A549 (cell line): ENCODE results near the gene C21orf58. TPM values are rescaled to one million over a fixed set of nuclear protein-coding genes. Genes with fewer than 3 reads are reported as not detected.

Experiments used
- ATAC-seq, 2 experiments: fragments of 200-7000 bp in 1 of 2; fragments of >200 bp in 1 of 2; cut with Nextera tagmentation in 1 of 2; cut with Tn5 transposase in 1 of 2; 3 replicates each; pipeline versions ENCODE4 v1.8.0 to v1.9.1; 2018 to 2020; ENCODE audit warnings: mild to moderate bottlenecking in 1 of 2, moderate library complexity in 1 of 2
- CTCF ChIA-PET: fragments of 300-600 bp; sonication (Branson Sonifier 250); formaldehyde crosslinking; extraction: SDS; loops from one replicate; lab custom pipeline; 2021; ENCODE audit warnings: antibody characterized with exemption, inconsistent platforms; lab: Yijun Ruan, JAX
- POLR2A ChIA-PET: fragments of 350-600 bp; formaldehyde crosslinking; extraction: SDS; loops from one replicate; lab custom pipeline; 2021; ENCODE audit warnings: antibody characterized with exemption, inconsistent platforms; lab: Yijun Ruan, JAX
- DNase-seq, 2 experiments: peaks; one replicate each; pipeline versions ENCODE4 v3.0.0 to v3.0.0-alpha.2; 2011 to 2016; ENCODE audit warnings: low read depth in 1 of 2, low spot score in 1 of 2
- FAIRE-seq: peaks from 2 replicates; lab custom pipeline; 2011; peaks lifted over from hg19 to GRCh38; lab: Jason Lieb, UNC
- H3K27ac ChIP-seq, 2 experiments: fragments of >200 bp; sonication (Bioruptor Twin); formaldehyde crosslinking; 3 replicates each; pipeline ENCODE4 v1.5.1; 2016 to 2017
- H3K4me1 ChIP-seq: fragments of >200 bp; sonication (Bioruptor Twin); formaldehyde crosslinking; 3 replicates; pipeline ENCODE4 v1.6.1; 2016
- H3K4me2 ChIP-seq: fragments of >200 bp; sonication (Bioruptor Twin); formaldehyde crosslinking; 3 replicates; pipeline ENCODE4 v1.6.1; 2016
- H3K4me3 ChIP-seq: fragments of >200 bp; sonication (Bioruptor Twin); formaldehyde crosslinking; 3 replicates; pipeline ENCODE4 v1.5.1; 2016
- H3K9me3 ChIP-seq: fragments of >200 bp; sonication (Bioruptor Twin); formaldehyde crosslinking; 3 replicates; pipeline ENCODE4 v1.6.1; 2016
- BHLHE40 ChIP-seq: IDR thresholded peaks from 2 replicates; pipeline ENCODE4 v1.6.1; 2012; ENCODE audit warnings: low read depth, low read length, inconsistent platforms
- CHD4 ChIP-seq: fragments of 200-600 bp; sonication (generic); IDR thresholded peaks from 2 replicates; pipeline ENCODE4 v1.6.1; 2016; ENCODE audit warnings: antibody characterized with exemption, mild to moderate bottlenecking, borderline replicate concordance
- CTCF ChIP-seq: fragments of >200 bp; sonication (Bioruptor Twin); formaldehyde crosslinking; IDR thresholded peaks from 3 replicates; pipeline ENCODE4 v1.5.1; 2016
- E2F6 ChIP-seq: IDR thresholded peaks from 2 replicates; pipeline ENCODE4 v1.6.1; 2012; ENCODE audit warnings: low read depth, borderline replicate concordance
- ESRRA ChIP-seq: fragments of 150-350 bp; IDR thresholded peaks from 2 replicates; pipeline ENCODE4 v1.6.1; 2014; ENCODE audit warnings: mild to moderate bottlenecking, low read length, borderline replicate concordance
- HDAC2 ChIP-seq: fragments of 200-600 bp; sonication (generic); IDR thresholded peaks from 2 replicates; pipeline ENCODE4 v1.6.1; 2016
- HOXA7 ChIP-seq: fragments of 250-450 bp; sonication (Bioruptor Pico); IDR thresholded peaks from 2 replicates; pipeline ENCODE4 v1.5.0; 2020; ENCODE audit warnings: mild to moderate bottlenecking, moderate library complexity
- HOXB13 ChIP-seq: fragments of 250-450 bp; sonication (Bioruptor Pico); IDR thresholded peaks from 2 replicates; pipeline ENCODE4 v1.5.0; 2020; ENCODE audit warnings: low read depth, mild to moderate bottlenecking, moderate library complexity
- HOXB5 ChIP-seq: fragments of 250-450 bp; sonication (Bioruptor Pico); IDR thresholded peaks from 2 replicates; pipeline ENCODE4 v1.5.0; 2020; ENCODE audit warnings: mild to moderate bottlenecking, moderate library complexity
- JUN ChIP-seq, 2 experiments: fragments of >200 bp; sonication (Bioruptor Twin); formaldehyde crosslinking; IDR thresholded peaks; 2 replicates in 1 of 2; 3 replicates in 1 of 2; pipeline ENCODE4 v1.6.1; 2016 to 2017
- KDM1A ChIP-seq: fragments of 200-600 bp; sonication (generic); IDR thresholded peaks from 2 replicates; pipeline ENCODE4 v1.6.1; 2016; ENCODE audit warnings: low read depth, mild to moderate bottlenecking
- KDM5A ChIP-seq: fragments of 200-600 bp; sonication (generic); IDR thresholded peaks from 2 replicates; pipeline ENCODE4 v1.6.1; 2016; ENCODE audit warnings: antibody characterized with exemption, mild to moderate bottlenecking
- MAZ ChIP-seq: fragments of 150-350 bp; IDR thresholded peaks from 2 replicates; pipeline ENCODE4 v1.6.1; 2014; ENCODE audit warnings: antibody characterized with exemption, low read depth, low read length, borderline replicate concordance
- RFX5 ChIP-seq: fragments of 450-650 bp; IDR thresholded peaks from 2 replicates; pipeline ENCODE4 v1.7.1; 2014; ENCODE audit warnings: antibody characterized with exemption, mild to moderate bottlenecking, moderate library complexity
- RNF2 ChIP-seq: fragments of 200-600 bp; sonication (generic); IDR thresholded peaks from 2 replicates; pipeline ENCODE4 v1.6.1; 2016; ENCODE audit warnings: low read depth, mild to moderate bottlenecking, antibody characterized with exemption, moderate library complexity, borderline replicate concordance
- TFCP2L1 ChIP-seq: fragments of 250-450 bp; sonication (Bioruptor Pico); IDR thresholded peaks from 2 replicates; pipeline ENCODE4 v1.5.0; 2021; ENCODE audit warnings: mild to moderate bottlenecking
- WGBS: methylation state at CpG from one replicate; pipeline ENCODE4 v1.1.6; 2017; ENCODE audit errors: missing lambda C conversion rate; 5-methylcytosine and 5-hydroxymethylcytosine counted together
- polyA plus RNA-seq, 4 experiments: library from polyadenylated mRNA; depleted of rRNA in 3 of 4; stranded (reverse); fragments of >200 nt; fragmentation: RNase III in 1 of 4; extraction: RNeasy Plus Mini Kit Qiagen cat#74134 plus additional on column Dnase treatment in 1 of 4; gene quantifications; 2 replicates in 3 of 4; 3 replicates in 1 of 4; pipeline ENCODE4 v1.2.3, GENCODE V29; 2011 to 2017
- TF ChIP-seq, protein P1 (sequence below): fragments of >200 bp; sonication (Bioruptor Twin); formaldehyde crosslinking; IDR thresholded peaks from 2 replicates; pipeline ENCODE4 v1.6.1; 2016
- TF ChIP-seq, protein P2 (sequence below): fragments of 250-450 bp; sonication (Bioruptor Pico); IDR thresholded peaks from 2 replicates; pipeline ENCODE4 v1.5.0; 2020; ENCODE audit warnings: low read depth, mild to moderate bottlenecking, moderate library complexity
- TF ChIP-seq, protein P3 (sequence below): fragments of 200-600 bp; sonication (generic); IDR thresholded peaks from 2 replicates; pipeline ENCODE4 v1.6.1; 2016; ENCODE audit warnings: antibody characterized with exemption, mild to moderate bottlenecking, moderate library complexity
- TF ChIP-seq, protein P4 (sequence below): IDR thresholded peaks from 2 replicates; pipeline ENCODE4 v1.6.1; 2012
- TF ChIP-seq, protein P5 (sequence below): fragments of >200 bp; sonication (Bioruptor Twin); formaldehyde crosslinking; IDR thresholded peaks from 3 replicates; pipeline ENCODE4 v1.6.1; 2016

The C21orf58 gene
- polyA plus RNA-seq, 2 of the 4 experiments (the other 2 are of a cell fraction) = 3.2 to 8.5 TPM

DNA sequence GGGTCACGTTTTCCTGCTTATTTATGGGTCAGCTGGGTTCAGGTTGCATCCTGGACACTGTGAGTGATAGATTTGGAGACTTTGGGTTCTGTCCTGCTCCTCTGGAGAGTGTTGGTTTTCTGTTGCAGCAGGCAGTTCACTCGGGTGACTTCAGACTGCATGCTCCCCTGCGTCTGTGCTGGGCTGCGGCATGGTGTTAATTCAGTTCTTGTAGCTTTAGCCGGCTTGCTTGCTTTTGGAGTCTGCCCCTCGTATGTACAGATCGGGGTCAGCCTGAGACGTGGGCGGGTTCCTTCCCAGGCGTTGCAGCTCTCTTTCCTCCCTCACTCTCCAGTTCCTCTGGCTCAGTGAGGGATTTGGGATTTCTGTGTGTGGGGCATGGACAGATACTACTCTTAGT lies 38.3 kb upstream of the C21orf58 start:
- TF ChIP-seq HDAC2 (no peak), RNF2 (no peak), BHLHE40 (no peak), JUN (IDR thresholded peaks at IDR 0.05) (no peak), CHD4 (no peak), CTCF (no peak), HOXB13 (no peak), TFCP2L1 (CRISPR knock-in tag) (no peak), HOXA7 (CRISPR knock-in tag) (no peak), KDM5A (no peak), RFX5 (no peak), ESRRA (no peak), E2F6 (no peak), HOXB5 (CRISPR knock-in tag) (no peak)
- TF ChIP-seq, protein P1, sequence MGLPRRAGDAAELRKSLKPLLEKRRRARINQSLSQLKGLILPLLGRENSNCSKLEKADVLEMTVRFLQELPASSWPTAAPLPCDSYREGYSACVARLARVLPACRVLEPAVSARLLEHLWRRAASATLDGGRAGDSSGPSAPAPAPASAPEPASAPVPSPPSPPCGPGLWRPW = no peak
- TF ChIP-seq, protein P2, sequence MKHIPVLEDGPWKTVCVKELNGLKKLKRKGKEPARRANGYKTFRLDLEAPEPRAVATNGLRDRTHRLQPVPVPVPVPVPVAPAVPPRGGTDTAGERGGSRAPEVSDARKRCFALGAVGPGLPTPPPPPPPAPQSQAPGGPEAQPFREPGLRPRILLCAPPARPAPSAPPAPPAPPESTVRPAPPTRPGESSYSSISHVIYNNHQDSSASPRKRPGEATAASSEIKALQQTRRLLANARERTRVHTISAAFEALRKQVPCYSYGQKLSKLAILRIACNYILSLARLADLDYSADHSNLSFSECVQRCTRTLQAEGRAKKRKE = no peak
- TF ChIP-seq, protein P3, sequence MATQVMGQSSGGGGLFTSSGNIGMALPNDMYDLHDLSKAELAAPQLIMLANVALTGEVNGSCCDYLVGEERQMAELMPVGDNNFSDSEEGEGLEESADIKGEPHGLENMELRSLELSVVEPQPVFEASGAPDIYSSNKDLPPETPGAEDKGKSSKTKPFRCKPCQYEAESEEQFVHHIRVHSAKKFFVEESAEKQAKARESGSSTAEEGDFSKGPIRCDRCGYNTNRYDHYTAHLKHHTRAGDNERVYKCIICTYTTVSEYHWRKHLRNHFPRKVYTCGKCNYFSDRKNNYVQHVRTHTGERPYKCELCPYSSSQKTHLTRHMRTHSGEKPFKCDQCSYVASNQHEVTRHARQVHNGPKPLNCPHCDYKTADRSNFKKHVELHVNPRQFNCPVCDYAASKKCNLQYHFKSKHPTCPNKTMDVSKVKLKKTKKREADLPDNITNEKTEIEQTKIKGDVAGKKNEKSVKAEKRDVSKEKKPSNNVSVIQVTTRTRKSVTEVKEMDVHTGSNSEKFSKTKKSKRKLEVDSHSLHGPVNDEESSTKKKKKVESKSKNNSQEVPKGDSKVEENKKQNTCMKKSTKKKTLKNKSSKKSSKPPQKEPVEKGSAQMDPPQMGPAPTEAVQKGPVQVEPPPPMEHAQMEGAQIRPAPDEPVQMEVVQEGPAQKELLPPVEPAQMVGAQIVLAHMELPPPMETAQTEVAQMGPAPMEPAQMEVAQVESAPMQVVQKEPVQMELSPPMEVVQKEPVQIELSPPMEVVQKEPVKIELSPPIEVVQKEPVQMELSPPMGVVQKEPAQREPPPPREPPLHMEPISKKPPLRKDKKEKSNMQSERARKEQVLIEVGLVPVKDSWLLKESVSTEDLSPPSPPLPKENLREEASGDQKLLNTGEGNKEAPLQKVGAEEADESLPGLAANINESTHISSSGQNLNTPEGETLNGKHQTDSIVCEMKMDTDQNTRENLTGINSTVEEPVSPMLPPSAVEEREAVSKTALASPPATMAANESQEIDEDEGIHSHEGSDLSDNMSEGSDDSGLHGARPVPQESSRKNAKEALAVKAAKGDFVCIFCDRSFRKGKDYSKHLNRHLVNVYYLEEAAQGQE = no peak
- TF ChIP-seq, protein P4, sequence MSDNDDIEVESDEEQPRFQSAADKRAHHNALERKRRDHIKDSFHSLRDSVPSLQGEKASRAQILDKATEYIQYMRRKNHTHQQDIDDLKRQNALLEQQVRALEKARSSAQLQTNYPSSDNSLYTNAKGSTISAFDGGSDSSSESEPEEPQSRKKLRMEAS = no peak
- no peak overlapping the region for H3K27ac ChIP-seq
- H3K4me1 ChIP-seq = no peaks in the 10 kb centered on the region
- no peak overlapping the region for H3K4me2 ChIP-seq
- WGBS = 94% methylated on average over 9 of the region's 10 CpGs
- no peak overlapping the region for H3K4me3 ChIP-seq
- ChIA-PET CTCF (no interaction called here), POLR2A (no interaction called here)
- H3K9me3 ChIP-seq = no peaks in the 10 kb centered on the region
- DNase-seq (no peak), ATAC-seq (no peak), FAIRE-seq (no peak)

- Histone ChIP-seq H3K9me3 (no peaks in the 10 kb centered on the region), H3K4me1 (no peaks in the 10 kb centered on the region), H3K27ac (no peak overlapping the region), H3K4me3 (no peak overlapping the region), H3K4me2 (no peak overlapping the region)
- ATAC-seq = no peak
- TF ChIP-seq, protein P5, sequence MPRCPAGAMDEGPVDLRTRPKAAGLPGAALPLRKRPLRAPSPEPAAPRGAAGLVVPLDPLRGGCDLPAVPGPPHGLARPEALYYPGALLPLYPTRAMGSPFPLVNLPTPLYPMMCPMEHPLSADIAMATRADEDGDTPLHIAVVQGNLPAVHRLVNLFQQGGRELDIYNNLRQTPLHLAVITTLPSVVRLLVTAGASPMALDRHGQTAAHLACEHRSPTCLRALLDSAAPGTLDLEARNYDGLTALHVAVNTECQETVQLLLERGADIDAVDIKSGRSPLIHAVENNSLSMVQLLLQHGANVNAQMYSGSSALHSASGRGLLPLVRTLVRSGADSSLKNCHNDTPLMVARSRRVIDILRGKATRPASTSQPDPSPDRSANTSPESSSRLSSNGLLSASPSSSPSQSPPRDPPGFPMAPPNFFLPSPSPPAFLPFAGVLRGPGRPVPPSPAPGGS = no peak
- TF ChIP-seq, protein P3 = no peak
- TF ChIP-seq MAZ (no peak), KDM1A (no peak)
- no peak for FAIRE-seq
- 95% methylated on average over 10 of the region's 10 CpGs for WGBS
- DNase-seq = no peak
- ChIA-PET POLR2A (no interaction called here), CTCF (no interaction called here)
These were observed 37.5 kb upstream of the C21orf58 start for GRCh38 chr21:46361176-46361575.
